D721Med (cell line): ENCODE measurements around the gene USB1.

Experiments
- DNase-seq: peaks from one replicate; pipeline ENCODE4 v3.0.0; 2011; ENCODE audit warnings: low spot score; ENCODE audit not compliant: insufficient read length
- FAIRE-seq: peaks from 2 replicates; lab custom pipeline; 2011; peaks lifted over from hg19 to GRCh38; lab: Jason Lieb, UNC
- CTCF ChIP-seq: IDR thresholded peaks from 2 replicates; pipeline ENCODE4 v1.5.1; 2012; ENCODE audit warnings: mild to moderate bottlenecking, control low read depth; ENCODE audit not compliant: insufficient read depth; ENCODE audit errors: missing control alignments

The USB1 gene

GRCh38 chr16:57987441-57988177 lies 13.6 kb upstream of the USB1 start:
- DNase-seq = no peak
- no peak for TF ChIP-seq CTCF
- FAIRE-seq = no peak

DNA sequence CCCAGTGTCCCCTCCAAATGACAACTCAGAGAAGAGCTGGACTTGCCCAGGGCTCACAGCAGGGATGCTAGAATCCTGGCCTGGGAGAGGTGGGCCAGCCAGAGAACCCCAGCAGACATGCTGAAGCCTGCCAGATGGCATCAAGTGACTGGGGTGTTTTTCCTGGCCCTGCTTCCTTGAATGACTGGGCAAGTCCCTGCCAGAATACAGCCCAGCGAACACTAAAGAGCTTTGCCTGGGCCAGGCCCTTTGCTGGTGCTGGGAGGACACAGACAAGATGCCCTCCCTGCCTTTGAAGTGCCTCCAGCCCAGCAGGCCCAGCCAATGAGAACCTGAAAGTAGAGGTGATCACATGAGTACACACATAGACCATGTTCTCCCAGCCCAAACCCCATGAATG lies 12.3 kb upstream of the USB1 start:
- FAIRE-seq = no peak
- no peak for DNase-seq
- no peak for TF ChIP-seq CTCF

GRCh38 chr16:57991551-57992059 lies 9.6 kb upstream of the USB1 start:
- DNase-seq (no peak), FAIRE-seq (no peak)
- no peak for TF ChIP-seq CTCF

DNA sequence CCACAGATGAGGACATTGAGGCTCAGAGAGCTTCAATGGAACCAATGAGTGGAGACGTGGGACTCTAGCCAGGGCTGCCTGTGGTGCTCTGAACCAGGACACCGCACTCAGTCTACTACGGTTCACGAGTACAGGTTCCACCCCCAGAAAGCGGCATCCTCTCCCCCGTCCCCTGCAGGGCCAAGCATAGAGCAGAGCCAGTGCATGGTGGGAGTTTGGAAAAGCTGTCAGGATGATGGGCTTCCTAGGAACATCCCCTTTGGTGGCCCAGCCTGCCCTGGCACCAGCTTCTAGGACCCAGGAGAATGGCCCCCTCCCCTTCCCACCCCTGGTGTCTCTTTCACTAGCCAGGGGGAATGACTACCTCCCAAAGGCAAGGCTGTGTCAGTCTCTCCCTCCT lies 9.1 kb upstream of the USB1 start:
- DNase-seq (no peak), FAIRE-seq (no peak)
- TF ChIP-seq CTCF = no peak

GRCh38 chr16:57993438-57993837 lies 7.8 kb upstream of the USB1 start:
- TF ChIP-seq CTCF = no peak
- DNase-seq (no peak), FAIRE-seq (no peak)

GRCh38 chr16:57993897-57994296 lies 7.3 kb upstream of the USB1 start:
- FAIRE-seq (no peak), DNase-seq (no peak)
- TF ChIP-seq CTCF = no peak

- FAIRE-seq (no peak), DNase-seq (no peak)
- TF ChIP-seq CTCF = no peak
These were observed 6.8 kb upstream of the USB1 start for GRCh38 chr16:57994361-57994760.
